HEK293T (cell line): ENCODE measurements around the gene TGFBI.

ENCODE experiments used
- CTCF ChIA-PET: fragments of 350-600 bp; formaldehyde crosslinking; extraction: SDS; loops from one replicate; lab custom pipeline; 2021; ENCODE audit warnings: antibody characterized with exemption, inconsistent platforms; lab: Yijun Ruan, JAX
- POLR2A ChIA-PET: fragments of 350-600 bp; formaldehyde crosslinking; extraction: SDS; loops from one replicate; lab custom pipeline; 2020; ENCODE audit warnings: antibody characterized with exemption, inconsistent platforms; lab: Yijun Ruan, JAX
- DNase-seq: peaks from one replicate; pipeline ENCODE4 v3.0.0; 2012; ENCODE audit warnings: mixed read lengths; ENCODE audit errors: extremely low spot score
- ARNT ChIP-seq: fragments of 450-650 bp; IDR thresholded peaks from 2 replicates; pipeline ENCODE4 v1.6.1; 2017; ENCODE audit warnings: mild to moderate bottlenecking
- BHLHE40 ChIP-seq: fragments of 450-650 bp; IDR thresholded peaks from 2 replicates; pipeline ENCODE4 v1.6.1; 2016; ENCODE audit warnings: mild to moderate bottlenecking, moderate library complexity, borderline replicate concordance
- CTBP1 ChIP-seq: fragments of 450-650 bp; IDR thresholded peaks from 2 replicates; pipeline ENCODE4 v1.6.1; 2016; ENCODE audit warnings: borderline replicate concordance
- ELF4 ChIP-seq: fragments of 450-650 bp; IDR thresholded peaks from 2 replicates; pipeline ENCODE4 v1.6.1; 2017; ENCODE audit warnings: antibody characterized with exemption
- FOXA1 ChIP-seq: fragments of 450-650 bp; IDR thresholded peaks from 2 replicates; pipeline ENCODE4 v1.6.1; 2016; ENCODE audit warnings: mild to moderate bottlenecking
- FOXK2 ChIP-seq: fragments of 450-650 bp; IDR thresholded peaks from 2 replicates; pipeline ENCODE4 v1.6.1; 2016; ENCODE audit warnings: mild to moderate bottlenecking
- FOXM1 ChIP-seq: fragments of 450-650 bp; IDR thresholded peaks from 2 replicates; pipeline ENCODE4 v1.6.1; 2017; ENCODE audit warnings: mild to moderate bottlenecking, borderline replicate concordance
- HDGF ChIP-seq: fragments of 450-650 bp; IDR thresholded peaks from 2 replicates; pipeline ENCODE4 v1.6.1; 2017; ENCODE audit warnings: antibody characterized with exemption, borderline replicate concordance
- L3MBTL2 ChIP-seq: fragments of 450-650 bp; conservative IDR thresholded peaks from 2 replicates; pipeline ENCODE4 v1.6.1; 2016; ENCODE audit warnings: mild to moderate bottlenecking
- LEF1 ChIP-seq: fragments of 450-650 bp; IDR thresholded peaks from 2 replicates; pipeline ENCODE4 v1.6.1; 2017; ENCODE audit warnings: mild to moderate bottlenecking, borderline replicate concordance
- NFRKB ChIP-seq: fragments of 450-650 bp; IDR thresholded peaks from 2 replicates; pipeline ENCODE4 v1.6.1; 2016; ENCODE audit warnings: mild to moderate bottlenecking, moderate library complexity
- PKNOX1 ChIP-seq: fragments of 450-650 bp; IDR thresholded peaks from 2 replicates; pipeline ENCODE4 v1.6.1; 2016
- SP1 ChIP-seq: fragments of 450-650 bp; IDR thresholded peaks from 2 replicates; pipeline ENCODE4 v1.6.1; 2017
- SUZ12 ChIP-seq: fragments of 450-650 bp; IDR thresholded peaks from 2 replicates; pipeline ENCODE4 v1.6.1; 2016; ENCODE audit warnings: mild to moderate bottlenecking
- TARDBP ChIP-seq: fragments of 450-650 bp; IDR thresholded peaks from 2 replicates; pipeline ENCODE4 v1.6.1; 2016
- ZNF384 ChIP-seq: fragments of 450-650 bp; IDR thresholded peaks from 2 replicates; pipeline ENCODE4 v1.6.1; 2016

The TGFBI gene

GRCh38 chr5:136006761-136007251 lies 22.0 kb upstream of the TGFBI start:
- POLR2A ChIA-PET = interaction anchor here (2.4 kb wide), 1 partner anchor 13 kb away, joined by 6 read pairs; no protein-coding TSS in a partner anchor
- no peak for TF ChIP-seq FOXA1
- no peak for TF ChIP-seq ELF4
- TF ChIP-seq HDGF = no peak
- TF ChIP-seq L3MBTL2 = no peak
- no peak for TF ChIP-seq BHLHE40
- TF ChIP-seq FOXM1 = no peak
- no peak for TF ChIP-seq SUZ12
- TF ChIP-seq ZNF384 = no peak
- no peak for TF ChIP-seq ARNT
- no peak for TF ChIP-seq CTBP1
- TF ChIP-seq PKNOX1 = no peak
- TF ChIP-seq LEF1 = no peak
- TF ChIP-seq TARDBP = no peak
- TF ChIP-seq SP1 = no peak
- TF ChIP-seq NFRKB = no peak
- no peak for TF ChIP-seq FOXK2
- no peak for DNase-seq
- CTCF ChIA-PET = interaction anchor here (0.8 to 2.2 kb wide), 2 partner anchors 9 to 51 kb away, joined by 3 to 10 read pairs; no protein-coding TSS in a partner anchor

GRCh38 chr5:136007271-136007670 lies 21.5 kb upstream of the TGFBI start:
- ChIA-PET CTCF (interaction anchor here (0.8 to 2.2 kb wide), 2 partner anchors 10 to 50 kb away, joined by 3 to 10 read pairs; no protein-coding TSS in a partner anchor), POLR2A (interaction anchor here (2.4 kb wide), 1 partner anchor 13 kb away, joined by 6 read pairs; no protein-coding TSS in a partner anchor)
- DNase-seq = no peak
- TF ChIP-seq SUZ12 (no peak), PKNOX1 (no peak), L3MBTL2 (no peak), FOXK2 (no peak), ARNT (no peak), CTBP1 (no peak), NFRKB (no peak), TARDBP (no peak), BHLHE40 (no peak), ELF4 (no peak), HDGF (no peak)

DNA sequence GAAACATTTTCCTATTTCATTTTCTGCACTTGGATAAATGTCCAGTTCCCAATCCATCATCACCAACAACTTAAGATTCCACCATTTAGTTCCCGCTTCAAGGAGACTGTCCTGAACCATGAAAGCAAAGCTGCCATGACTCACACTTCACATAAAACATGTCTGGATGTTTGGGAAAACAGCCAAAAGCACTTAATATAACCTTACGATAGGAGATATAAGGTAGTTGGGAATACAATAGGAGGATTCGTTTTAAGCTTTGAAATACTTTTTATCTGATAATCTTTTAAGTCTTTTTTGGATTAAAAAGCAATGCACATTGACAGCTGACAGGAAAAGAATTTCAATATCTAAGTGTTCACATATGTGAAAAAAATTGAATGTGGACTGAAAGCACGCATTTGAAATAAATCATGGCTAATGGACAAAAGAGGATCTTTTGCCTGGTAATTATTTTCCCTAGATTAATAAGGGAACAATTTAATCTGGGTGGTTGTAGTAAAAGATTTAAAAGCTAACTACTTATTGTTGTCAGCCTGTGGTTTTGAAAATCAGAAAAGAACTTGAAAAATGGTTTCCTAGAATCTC lies 17.3 kb upstream of the TGFBI start:
- DNase-seq = no peak
- TF ChIP-seq ZNF384 (no peak), FOXM1 (no peak), HDGF (no peak), ARNT (no peak), FOXA1 (no peak), PKNOX1 (no peak), ELF4 (no peak), CTBP1 (no peak), LEF1 (no peak), L3MBTL2 (no peak), FOXK2 (no peak), TARDBP (no peak), SUZ12 (no peak), NFRKB (no peak), BHLHE40 (no peak), SP1 (no peak)
- ChIA-PET CTCF (interaction anchor here (0.7 to 0.8 kb wide), 2 partner anchors 45 to 1561 kb away, joined by 3 to 4 read pairs; no protein-coding TSS in a partner anchor), POLR2A (no interaction called here)

DNA sequence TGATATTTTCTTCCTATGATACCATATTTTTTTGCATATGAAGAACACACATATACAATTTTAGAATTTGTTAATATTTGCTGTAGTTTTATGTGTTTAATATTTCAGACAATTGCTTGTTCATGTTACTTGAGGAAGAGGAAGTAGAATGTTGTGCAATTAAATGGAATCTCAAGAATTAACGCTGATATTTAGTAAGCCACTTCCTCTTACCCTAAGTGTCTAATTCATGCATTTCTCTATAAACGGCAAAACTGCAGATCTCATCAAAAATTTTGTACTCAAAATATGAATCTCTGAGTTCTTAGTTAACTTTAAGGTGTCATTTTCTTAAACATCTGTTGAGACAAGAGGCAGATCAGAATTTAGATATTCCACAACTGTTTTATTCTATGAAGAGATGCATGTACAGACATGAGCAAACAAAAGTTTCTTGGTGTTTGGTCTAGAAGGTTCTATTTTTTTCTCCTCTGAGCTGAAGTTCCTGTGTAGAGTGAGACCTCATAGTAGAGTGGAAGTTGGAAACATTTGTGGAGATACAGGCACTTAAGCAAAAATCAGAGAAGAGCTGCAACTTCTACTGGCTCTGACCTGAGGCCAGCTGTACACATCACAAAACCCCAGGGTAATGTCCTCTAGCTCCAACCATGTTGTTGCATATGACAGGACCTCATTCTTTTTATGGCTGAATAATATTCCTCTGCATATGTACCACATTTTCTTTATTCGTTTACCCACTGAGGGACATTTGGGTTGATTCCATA lies 16.6 kb upstream of the TGFBI start:
- POLR2A ChIA-PET = no interaction called here
- CTCF ChIA-PET = interaction anchor here (0.8 to 1.1 kb wide), 2 partner anchors 42 to 44 kb away, joined by 3 read pairs; no protein-coding TSS in a partner anchor
- no peak for DNase-seq
- TF ChIP-seq CTBP1 (no peak), TARDBP (no peak), ARNT (no peak), L3MBTL2 (no peak), BHLHE40 (no peak), FOXA1 (no peak), FOXM1 (no peak), ELF4 (no peak), SUZ12 (no peak), SP1 (no peak), ZNF384 (no peak), HDGF (no peak), NFRKB (no peak), LEF1 (no peak), FOXK2 (no peak), PKNOX1 (no peak)
